Thymus (tissue), 11 donors: Measurements from ENCODE around the gene SRRM4. TPM values are rescaled to one million over a fixed set of nuclear protein-coding genes. Genes with fewer than 3 reads are reported as not detected.

Experiments
- DNase-seq, 9 donors: peaks; one replicate each; pipeline ENCODE4 v3.0.0-alpha.2; 2013; ENCODE audit warnings: low spot score in 9 of 9, low read depth in 6 of 9, missing footprints in 1 of 9
- H3K27ac ChIP-seq, 2 donors: one replicate each; pipeline ENCODE4 v1.5.1; 2013; ENCODE audit warnings: control low read depth in 1 of 2, low read depth in 1 of 2, low read length in 1 of 2, mild to moderate bottlenecking in 1 of 2, moderate library complexity in 1 of 2
- H3K27me3 ChIP-seq, 2 donors: one replicate each; pipeline ENCODE4 v1.5.1; 2013; ENCODE audit warnings: low read length in 1 of 2; ENCODE audit not compliant: control insufficient read depth in 2 of 2, insufficient read depth in 1 of 2
- H3K36me3 ChIP-seq, 2 donors: one replicate each; pipeline ENCODE4 v1.5.1; 2013; ENCODE audit warnings: low read length in 1 of 2, mild to moderate bottlenecking in 1 of 2, moderate library complexity in 1 of 2; ENCODE audit not compliant: control insufficient read depth in 2 of 2, insufficient read depth in 2 of 2
- H3K4me1 ChIP-seq, 2 donors: one replicate each; pipeline ENCODE4 v1.5.1; 2013; ENCODE audit warnings: low read length in 2 of 2; ENCODE audit not compliant: control insufficient read depth in 2 of 2, insufficient read depth in 2 of 2
- H3K4me3 ChIP-seq, 2 donors: one replicate each; pipeline ENCODE4 v1.5.1; 2013; ENCODE audit warnings: low read length in 2 of 2, control low read depth in 1 of 2, mild to moderate bottlenecking in 1 of 2
- H3K9me3 ChIP-seq, 2 donors: one replicate each; pipeline ENCODE4 v1.5.1; 2013; ENCODE audit warnings: low read length in 1 of 2, mild to moderate bottlenecking in 1 of 2; ENCODE audit not compliant: control insufficient read depth in 2 of 2, insufficient read depth in 1 of 2
- WGBS: extraction: QIAGEN DNeasy Blood & Tissue Kit; methylation state at CpG from one replicate; pipeline ENCODE4 v1.1.7; 2013; 5-methylcytosine and 5-hydroxymethylcytosine counted together
- polyA plus RNA-seq: library from polyadenylated mRNA; stranded (reverse); fragments of 200-250 nt; gene quantifications from one replicate; pipeline ENCODE4 v1.2.3, GENCODE V29; 2013
- total RNA-seq: library from RNA; stranded (reverse); fragments of 120-200 nt; gene quantifications from one replicate; pipeline ENCODE4 v1.2.4, GENCODE V29; 2013
- donor health status: healthy.

Gene SRRM4
- total and polyA plus RNA-seq, 2 donors, result under 0.01 to 0.05 TPM

GRCh38 chr12:119157978-119158377, 176.6 kb downstream of the SRRM4 start:
- no peak for DNase-seq
- 94% methylated on average over 7 of the region's 7 CpGs for whole genome bisulfite sequencing
- H3K4me1 ChIP-seq, result no peaks in the 10 kb centered on the region
- H3K27me3 ChIP-seq, result peaks cover 0 to 17% of the 10 kb centered on the region in 2 donors
- no peak overlapping the region for H3K4me3 ChIP-seq
- no peak overlapping the region for H3K27ac ChIP-seq
- peaks cover 0 to 6% of the 10 kb centered on the region in 2 donors for H3K9me3 ChIP-seq
- H3K36me3 ChIP-seq, result no peaks in the 10 kb centered on the region

- no peak overlapping the region for H3K4me3 ChIP-seq
- peaks cover 0 to 6% of the 10 kb centered on the region in 2 donors for H3K9me3 ChIP-seq
- H3K4me1 ChIP-seq, result no peaks in the 10 kb centered on the region
- 89% methylated on average over 7 of the region's 7 CpGs for WGBS
- H3K36me3 ChIP-seq, result no peaks in the 10 kb centered on the region
- peaks cover 0 to 15% of the 10 kb centered on the region in 2 donors for H3K27me3 ChIP-seq
- DNase-seq, result no peak
- no peak overlapping the region for H3K27ac ChIP-seq
Measured at GRCh38 chr12:119158402-119158801, 177.1 kb downstream of the SRRM4 start.

GRCh38 chr12:119159844-119160243, 178.5 kb downstream of the SRRM4 start:
- Histone ChIP-seq H3K27me3 (peaks cover 0 to 3% of the 10 kb centered on the region in 2 donors), H3K4me3 (no peak overlapping the region), H3K36me3 (no peaks in the 10 kb centered on the region), H3K27ac (no peak overlapping the region), H3K9me3 (no peaks in the 10 kb centered on the region), H3K4me1 (no peaks in the 10 kb centered on the region)
- no peak for DNase-seq
- WGBS, result 91% methylated on average over 2 of the region's 2 CpGs

GRCh38 chr12:119167902-119168301, 186.6 kb downstream of the SRRM4 start:
- 85% methylated on average over 3 of the region's 3 CpGs for WGBS

GRCh38 chr12:119168721-119169120, 187.4 kb downstream of the SRRM4 start:
- H3K4me1 ChIP-seq, result no peaks in the 10 kb centered on the region
- 91% methylated on average over 3 of the region's 3 CpGs for WGBS
- H3K27me3 ChIP-seq, result no peaks in the 10 kb centered on the region
- no peak overlapping the region for H3K4me3 ChIP-seq
- DNase-seq, result no peak
- no peaks in the 10 kb centered on the region for H3K9me3 ChIP-seq
- H3K27ac ChIP-seq, result no peak overlapping the region
- H3K36me3 ChIP-seq, result no peaks in the 10 kb centered on the region

More at GRCh38 chr12:119167902-119168301, 186.6 kb downstream of the SRRM4 start:
- no peaks in the 10 kb centered on the region for H3K27me3 ChIP-seq
- H3K36me3 ChIP-seq, result no peaks in the 10 kb centered on the region
- H3K27ac ChIP-seq, result no peak overlapping the region
- no peak for DNase-seq
- no peak overlapping the region for H3K4me3 ChIP-seq
- H3K9me3 ChIP-seq, result no peaks in the 10 kb centered on the region
- no peaks in the 10 kb centered on the region for H3K4me1 ChIP-seq

- no peak for DNase-seq
- Histone ChIP-seq H3K36me3 (no peaks in the 10 kb centered on the region), H3K4me3 (no peak overlapping the region), H3K27me3 (no peaks in the 10 kb centered on the region), H3K9me3 (no peaks in the 10 kb centered on the region), H3K27ac (no peak overlapping the region), H3K4me1 (no peaks in the 10 kb centered on the region)
- 63% methylated on average over 2 of the region's 2 CpGs for WGBS
Measured at GRCh38 chr12:119169150-119169549, 187.8 kb downstream of the SRRM4 start.

- Histone ChIP-seq H3K9me3 (no peaks in the 10 kb centered on the region), H3K27ac (no peak overlapping the region), H3K36me3 (no peaks in the 10 kb centered on the region), H3K27me3 (peaks cover 0 to 4% of the 10 kb centered on the region in 2 donors), H3K4me3 (no peak overlapping the region), H3K4me1 (no peaks in the 10 kb centered on the region)
- WGBS, result 87% methylated on average over 5 of the region's 5 CpGs
- no peak for DNase-seq
Measured at GRCh38 chr12:119171291-119171690, 189.9 kb downstream of the SRRM4 start.

GRCh38 chr12:119171691-119172425, 190.5 kb downstream of the SRRM4 start:
- 84% methylated on average over 15 of the region's 15 CpGs for WGBS
- H3K4me1 ChIP-seq, result no peaks in the 10 kb centered on the region
- H3K36me3 ChIP-seq, result no peaks in the 10 kb centered on the region
- no peaks in the 10 kb centered on the region for H3K9me3 ChIP-seq
- no peak overlapping the region for H3K4me3 ChIP-seq
- peaks cover 0 to 6% of the 10 kb centered on the region in 2 donors for H3K27me3 ChIP-seq
- no peak for DNase-seq
- no peak overlapping the region for H3K27ac ChIP-seq

GRCh38 chr12:119175081-119175480, 193.7 kb downstream of the SRRM4 start:
- H3K27me3 ChIP-seq, result peaks cover 0 to 25% of the 10 kb centered on the region in 2 donors
- no peaks in the 10 kb centered on the region for H3K36me3 ChIP-seq
- no peaks in the 10 kb centered on the region for H3K9me3 ChIP-seq
- no peaks in the 10 kb centered on the region for H3K4me1 ChIP-seq
- H3K27ac ChIP-seq, result no peak overlapping the region
- DNase-seq, result no peak
- WGBS, result 86% methylated on average over 5 of the region's 5 CpGs
- H3K4me3 ChIP-seq, result no peak overlapping the region
